Muscle of leg (tissue), 11 donors: Measurements from ENCODE around the gene TRNAU1AP. TPM values are rescaled to one million over a fixed set of nuclear protein-coding genes. Genes with fewer than 3 reads are reported as not detected.
"Not testable (repeated sequence)": the region's sequence is repeated elsewhere in the genome, so short reads cannot be mapped to it uniquely, and the experiment has no call there.

Experiments used
- DNase-seq: peaks from one replicate; pipeline ENCODE4 v3.0.0; 2013
- H3K27ac ChIP-seq: one replicate; pipeline ENCODE4 v1.5.1; 2013; ENCODE audit warnings: mild to moderate bottlenecking, low read length, control low read depth
- H3K27me3 ChIP-seq: one replicate; pipeline ENCODE4 v1.6.1; 2013; ENCODE audit warnings: low read length; ENCODE audit not compliant: control insufficient read depth, insufficient read depth
- H3K36me3 ChIP-seq: one replicate; pipeline ENCODE4 v1.6.1; 2013; ENCODE audit warnings: low read length; ENCODE audit not compliant: control insufficient read depth, insufficient read depth
- H3K4me1 ChIP-seq: one replicate; pipeline ENCODE4 v1.6.1; 2013; ENCODE audit warnings: low read length; ENCODE audit not compliant: control insufficient read depth, insufficient read depth
- H3K4me3 ChIP-seq: one replicate; pipeline ENCODE4 v1.5.1; 2013; ENCODE audit warnings: low read length, control low read depth
- H3K9me3 ChIP-seq: replicated peaks from 2 replicates; pipeline ENCODE4 v1.6.1; 2013; ENCODE audit warnings: low read depth, low read length; ENCODE audit not compliant: control insufficient read depth
- WGBS: methylation state at CpG from one replicate; pipeline ENCODE4 v1.1.5; 2013; ENCODE audit warnings: missing lambda C conversion rate; ENCODE audit not compliant: insufficient coverage; 5-methylcytosine and 5-hydroxymethylcytosine counted together
- polyA plus RNA-seq, 8 donors: library from polyadenylated mRNA; unstranded; fragments of 120-200 nt; gene quantifications; one replicate each; pipeline versions ENCODE4 v1.2.1 to v1.2.3, GENCODE V29; 2013; ENCODE audit warnings: inconsistent platforms in 1 of 8, low replicate concordance in 1 of 8; ENCODE audit not compliant: insufficient read length in 8 of 8, insufficient read depth in 1 of 8
- total RNA-seq: library from RNA; stranded (reverse); fragments of 120-200 nt; gene quantifications from one replicate; pipeline ENCODE4 v1.2.4, GENCODE V29; 2013

The TRNAU1AP gene
- total and polyA plus RNA-seq, 9 donors: 18.8 to 28.9 (median 20.5) TPM

- Histone ChIP-seq H3K4me1 (peaks cover 24% of the 10 kb centered on the region), H3K9me3 (no peaks in the 10 kb centered on the region), H3K4me3 (no peak overlapping the region), H3K27me3 (no peaks in the 10 kb centered on the region), H3K27ac (no peak overlapping the region), H3K36me3 (peaks cover 50% of the 10 kb centered on the region)
- no peak for DNase-seq
- WGBS: 100% methylated on average over 1 of the region's 8 CpGs
Observed at GRCh38 chr1:28510273-28510969, 42.5 kb upstream of the TRNAU1AP start.

DNA sequence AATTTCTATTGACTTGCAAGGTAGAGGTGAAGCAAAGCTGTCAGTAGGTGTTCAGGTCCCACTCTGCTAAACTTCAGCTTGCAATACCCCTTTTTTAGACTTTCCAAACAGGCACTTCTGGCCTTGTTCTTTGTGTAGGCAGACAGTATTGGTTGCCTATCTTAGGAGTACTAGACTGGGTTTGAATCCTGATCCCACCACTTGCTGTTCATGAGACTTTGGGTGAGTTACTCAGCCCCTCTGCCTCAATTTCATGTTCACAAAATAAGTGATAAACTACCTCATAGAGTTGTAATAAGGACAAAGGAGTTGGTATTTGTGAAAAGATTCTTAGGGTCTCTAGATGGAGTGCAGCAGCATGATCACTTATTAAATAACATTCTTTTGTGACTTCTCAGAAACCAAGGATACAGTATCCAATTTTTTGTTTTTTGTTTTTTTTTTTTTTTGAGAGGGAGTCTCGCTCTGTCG is 41.9 kb upstream of the TRNAU1AP start:
- no CpG with 5 or more reads among the region's 2 CpGs for WGBS
- Histone ChIP-seq H3K27ac (no peak overlapping the region), H3K4me1 (peaks cover 24% of the 10 kb centered on the region), H3K9me3 (no peaks in the 10 kb centered on the region), H3K4me3 (no peak overlapping the region), H3K27me3 (no peaks in the 10 kb centered on the region), H3K36me3 (peaks cover 50% of the 10 kb centered on the region)
- no peak for DNase-seq

DNA sequence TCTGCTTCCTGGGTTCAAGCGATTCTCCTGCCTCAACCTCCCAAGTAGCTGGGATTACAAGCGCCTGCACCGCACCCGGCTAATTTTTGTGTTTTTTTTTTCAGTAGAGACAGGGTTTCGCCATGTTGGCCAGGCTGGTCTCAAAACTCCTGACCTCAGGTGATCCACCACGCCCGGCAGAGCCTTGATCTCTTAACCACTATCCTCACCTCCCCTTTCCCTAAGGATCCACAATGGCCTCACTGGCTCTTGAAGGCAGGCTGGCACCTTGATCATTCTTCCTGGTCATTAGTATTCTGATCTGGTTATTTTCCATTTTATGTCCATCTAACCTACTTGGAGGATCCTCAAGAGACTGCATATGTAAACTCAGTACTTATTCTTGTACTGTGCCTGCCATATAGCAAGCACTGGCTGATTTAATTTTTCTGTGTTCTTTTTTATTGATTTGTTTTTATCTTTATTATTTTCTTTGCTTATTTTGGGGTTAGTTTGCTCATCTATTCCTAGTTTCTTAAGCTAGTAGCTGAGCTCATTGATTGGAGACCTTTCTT is 40.8 kb upstream of the TRNAU1AP start:
- peaks cover 48% of the 10 kb centered on the region for H3K36me3 ChIP-seq

GRCh38 chr1:28514445-28514933 is 38.4 kb upstream of the TRNAU1AP start:
- Histone ChIP-seq H3K4me1 (peaks cover 21% of the 10 kb centered on the region), H3K36me3 (peaks cover 28% of the 10 kb centered on the region)
- DNase-seq, H3K27ac ChIP-seq, H3K4me3 ChIP-seq, H3K27me3 ChIP-seq, H3K9me3 ChIP-seq: not testable (repeated sequence)
- 60% methylated on average over 1 of the region's 13 CpGs for WGBS

More for the DNA sequence above, 40.8 kb upstream of the TRNAU1AP start:
- WGBS: 92% methylated on average over 2 of the region's 7 CpGs
- Histone ChIP-seq H3K27me3 (no peaks in the 10 kb centered on the region), H3K27ac (no peak overlapping the region), H3K4me1 (peaks cover 24% of the 10 kb centered on the region), H3K9me3 (no peaks in the 10 kb centered on the region), H3K4me3 (no peak overlapping the region)
- no peak for DNase-seq

GRCh38 chr1:28516518-28516956 is 36.3 kb upstream of the TRNAU1AP start:
- Histone ChIP-seq H3K4me3 (no peak overlapping the region), H3K9me3 (no peaks in the 10 kb centered on the region), H3K27ac (no peak overlapping the region), H3K4me1 (peaks cover 15% of the 10 kb centered on the region), H3K27me3 (no peaks in the 10 kb centered on the region), H3K36me3 (peaks cover 21% of the 10 kb centered on the region)
- WGBS: 100% methylated on average over 1 of the region's 1 CpG
- DNase-seq: no peak

DNA sequence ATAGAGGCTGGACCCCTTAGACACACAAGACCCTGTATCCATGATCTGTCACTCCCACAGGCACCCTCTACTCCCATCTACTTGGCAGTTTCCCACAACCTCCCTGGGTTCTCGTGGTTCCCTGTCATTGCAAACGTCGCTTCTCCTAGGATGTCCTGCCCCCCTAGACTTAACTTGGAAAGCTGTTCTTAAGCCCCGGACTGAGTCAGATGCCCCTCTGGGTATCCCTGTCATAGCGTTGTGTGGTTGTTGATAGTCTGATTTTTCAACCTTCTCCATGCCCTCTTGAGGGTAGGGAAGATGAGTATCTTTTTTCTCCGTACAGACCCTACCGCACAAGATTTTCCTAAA is 35.3 kb upstream of the TRNAU1AP start:
- H3K27ac ChIP-seq: peak overlapping the region; percentile 52

DNA sequence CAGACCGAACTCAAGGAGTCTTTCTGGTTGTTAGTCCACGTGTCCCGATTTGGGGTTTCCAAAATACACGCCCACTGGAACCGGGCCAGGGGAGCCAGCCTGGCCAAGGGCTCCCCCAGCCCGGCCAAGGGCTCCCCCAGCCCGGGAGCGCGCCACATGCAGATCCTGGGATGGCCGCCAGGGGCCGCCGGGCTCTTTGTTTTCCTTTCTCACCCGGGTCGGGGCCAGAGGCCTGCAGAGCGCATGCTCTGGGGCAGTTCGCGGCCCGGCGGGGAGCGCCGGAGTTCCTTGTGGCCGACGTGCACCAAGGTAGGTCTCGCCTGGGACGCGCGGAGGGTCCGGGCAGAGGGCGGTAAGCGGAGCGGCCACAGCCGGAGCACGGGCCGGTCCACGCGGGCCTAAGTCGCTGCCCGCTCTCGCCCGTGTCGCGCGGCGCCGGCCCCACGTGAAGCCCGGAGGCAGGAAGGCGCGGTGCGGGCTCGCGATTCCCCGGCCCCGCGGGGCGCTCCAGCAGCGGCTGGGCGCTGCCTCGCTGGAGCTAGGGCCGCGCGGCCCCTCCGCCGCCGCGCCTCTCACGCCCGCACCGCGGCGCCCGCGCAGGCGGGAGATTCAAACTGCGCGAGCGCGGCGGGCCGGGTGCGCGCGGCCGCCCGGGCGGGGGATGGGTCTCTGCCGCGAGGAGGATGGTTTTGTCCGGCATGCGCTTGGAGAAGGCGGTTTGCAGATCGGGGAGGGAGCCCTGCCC is 34.7 kb upstream of the TRNAU1AP start:
- H3K36me3 ChIP-seq: peaks cover 15% of the 10 kb centered on the region

More for the DNA sequence above, 35.3 kb upstream of the TRNAU1AP start:
- Histone ChIP-seq H3K4me3 (peak overlapping the region; percentile 48), H3K4me1 (peaks cover 15% of the 10 kb centered on the region), H3K27me3 (no peaks in the 10 kb centered on the region), H3K36me3 (peaks cover 17% of the 10 kb centered on the region), H3K9me3 (no peaks in the 10 kb centered on the region)
- peak; percentile 44 for DNase-seq
- WGBS: 20% methylated on average over 3 of the region's 7 CpGs

GRCh38 chr1:28518745-28519341 is 34.0 kb upstream of the TRNAU1AP start:
- Histone ChIP-seq H3K27me3 (no peaks in the 10 kb centered on the region), H3K4me1 (peaks cover 15% of the 10 kb centered on the region), H3K9me3 (no peaks in the 10 kb centered on the region), H3K4me3 (peak overlapping the region; percentile 61), H3K36me3 (peaks cover 12% of the 10 kb centered on the region), H3K27ac (peak overlapping the region; percentile 69)
- no peak for DNase-seq
- 5% methylated on average over 16 of the region's 21 CpGs for WGBS

More for the DNA sequence above, 34.7 kb upstream of the TRNAU1AP start:
- peak; percentile 95 for DNase-seq
- H3K27me3 ChIP-seq: no peaks in the 10 kb centered on the region
- H3K4me1 ChIP-seq: peaks cover 15% of the 10 kb centered on the region
- H3K4me3 ChIP-seq: peak overlapping the region; percentile 61
- peak overlapping the region; percentile 69 for H3K27ac ChIP-seq
- under 1% methylated on average over 81 of the region's 92 CpGs for WGBS
- no peaks in the 10 kb centered on the region for H3K9me3 ChIP-seq

- WGBS: 0% methylated on average over 1 of the region's 10 CpGs
- Histone ChIP-seq H3K9me3 (no peaks in the 10 kb centered on the region), H3K4me3 (no peak overlapping the region), H3K4me1 (peaks cover 15% of the 10 kb centered on the region), H3K27ac (no peak overlapping the region), H3K36me3 (peaks cover 19% of the 10 kb centered on the region), H3K27me3 (no peaks in the 10 kb centered on the region)
- no peak for DNase-seq
Observed at GRCh38 chr1:28519946-28520725, 32.7 kb upstream of the TRNAU1AP start.
